Neural cell (in vitro differentiated cells): ENCODE results near the gene PRSS38. TPM values are rescaled to one million over a fixed set of nuclear protein-coding genes. Genes with fewer than 3 reads are reported as not detected.

ENCODE experiments used
- H2AFZ ChIP-seq: fragments of 200-600, 300-800 bp; sonication (generic), shearing (Covaris generic); 2 replicates; pipeline ENCODE4 v1.6.0; 2014; ENCODE audit warnings: low read depth, mild to moderate bottlenecking, antibody characterized with exemption, low read length, moderate library complexity
- H3F3A ChIP-seq: fragments of 200-600 bp; shearing (Covaris generic); 2 replicates; pipeline ENCODE4 v1.6.1; 2016; ENCODE audit warnings: mild to moderate bottlenecking, moderate library complexity, mixed read lengths, antibody characterized with exemption, low read length; ENCODE audit not compliant: insufficient read depth, poor library complexity, severe bottlenecking
- H3K27ac ChIP-seq: fragments of 200-600, 300-800 bp; sonication (generic), shearing (Covaris generic); 2 replicates; pipeline ENCODE4 v1.5.1; 2014; ENCODE audit warnings: mild to moderate bottlenecking, low read length, moderate library complexity
- H3K27me3 ChIP-seq: fragments of 300-800, 200-600 bp; sonication (generic), shearing (Covaris generic); 2 replicates; pipeline ENCODE4 v1.6.0; 2014; ENCODE audit warnings: mild to moderate bottlenecking, low read depth, low read length, moderate library complexity; ENCODE audit not compliant: insufficient read depth
- H3K36me3 ChIP-seq: fragments of 300-800, 200-600 bp; sonication (generic), shearing (Covaris generic); 2 replicates; pipeline ENCODE4 v1.5.1; 2014; ENCODE audit warnings: mild to moderate bottlenecking, antibody characterized with exemption, low read length, moderate library complexity; ENCODE audit not compliant: insufficient read depth
- H3K4me2 ChIP-seq: fragments of 300-800, 200-600 bp; sonication (generic), shearing (Covaris generic); 2 replicates; pipeline ENCODE4 v1.6.0; 2014; ENCODE audit warnings: mild to moderate bottlenecking, low read length
- H3K4me3 ChIP-seq: fragments of 300-800, 200-600 bp; sonication (generic), shearing (Covaris generic); 2 replicates; pipeline ENCODE4 v1.5.1; 2014; ENCODE audit warnings: mild to moderate bottlenecking, low read length, moderate library complexity
- H3K79me2 ChIP-seq: fragments of 200-600 bp; shearing (Covaris generic); replicated peaks from 2 replicates; pipeline ENCODE4 v1.6.0; 2014; ENCODE audit warnings: mild to moderate bottlenecking, low read length, moderate library complexity; ENCODE audit not compliant: insufficient read depth
- H3K9ac ChIP-seq: fragments of 300-800, 200-600 bp; sonication (generic), shearing (Covaris generic); 2 replicates; pipeline ENCODE4 v1.6.1; 2016; ENCODE audit warnings: mild to moderate bottlenecking, low read length, mixed read lengths
- H3K9me2 ChIP-seq: fragments of 200-600 bp; shearing (Covaris generic); 2 replicates; pipeline ENCODE4 v1.6.1; 2016; ENCODE audit warnings: mild to moderate bottlenecking, low read length, mixed read lengths; ENCODE audit not compliant: insufficient read depth
- H3K9me3 ChIP-seq: fragments of 200-600, 300-800 bp; sonication (generic), shearing (Covaris generic); 2 replicates; pipeline ENCODE4 v1.6.1; 2016; ENCODE audit warnings: mild to moderate bottlenecking, mixed run types, low read length, moderate library complexity, mixed read lengths
- H4K20me1 ChIP-seq: fragments of 200-600 bp; shearing (Covaris generic); 2 replicates; pipeline ENCODE4 v1.6.1; 2016; ENCODE audit warnings: mild to moderate bottlenecking, mixed run types; ENCODE audit not compliant: insufficient read depth
- CTCF ChIP-seq: fragments of 450-650 bp; IDR thresholded peaks from 2 replicates; pipeline ENCODE4 v1.5.1; 2014; ENCODE audit warnings: antibody characterized with exemption, mild to moderate bottlenecking, moderate library complexity; ENCODE audit not compliant: poor library complexity, severe bottlenecking
- EP300 ChIP-seq: fragments of 450-650 bp; conservative IDR thresholded peaks from 2 replicates; pipeline ENCODE4 v1.6.1; 2014; ENCODE audit warnings: antibody characterized with exemption, mild to moderate bottlenecking, moderate library complexity; ENCODE audit not compliant: poor library complexity, severe bottlenecking
- EZH2 ChIP-seq: fragments of 200-600, 300-800 bp; shearing (Covaris generic), sonication (generic); IDR thresholded peaks from 2 replicates; pipeline ENCODE4 v1.6.1; 2014; ENCODE audit warnings: antibody characterized with exemption, low read length, borderline replicate concordance, mild to moderate bottlenecking; ENCODE audit not compliant: insufficient read depth, poor library complexity, severe bottlenecking
- MXI1 ChIP-seq: fragments of 450-650 bp; conservative IDR thresholded peaks from 2 replicates; pipeline ENCODE4 v1.6.1; 2014; ENCODE audit warnings: antibody characterized with exemption, mild to moderate bottlenecking; ENCODE audit not compliant: poor library complexity, severe bottlenecking
- POLR2AphosphoS5 ChIP-seq: IDR thresholded peaks from 2 replicates; pipeline ENCODE4 v1.6.1; 2012
- RAD21 ChIP-seq: fragments of 450-650 bp; conservative IDR thresholded peaks from 2 replicates; pipeline ENCODE4 v1.6.1; 2014; ENCODE audit warnings: antibody characterized with exemption, mild to moderate bottlenecking, moderate library complexity
- REST ChIP-seq: IDR thresholded peaks from 2 replicates; pipeline ENCODE4 v1.6.1; 2012; ENCODE audit warnings: borderline replicate concordance
- SMC3 ChIP-seq: fragments of 450-650 bp; conservative IDR thresholded peaks from 2 replicates; pipeline ENCODE4 v1.6.1; 2014; ENCODE audit warnings: antibody characterized with exemption, mild to moderate bottlenecking, moderate library complexity; ENCODE audit not compliant: poor library complexity
- TAF1 ChIP-seq: IDR thresholded peaks from 2 replicates; pipeline ENCODE4 v1.6.1; 2012; ENCODE audit warnings: low read depth
- polyA plus RNA-seq: library from polyadenylated mRNA; depleted of rRNA; stranded (reverse); fragments of >200 nt; gene quantifications from 2 replicates; pipeline ENCODE4 v1.2.3, GENCODE V29; 2014

Gene PRSS38
- polyA plus RNA-seq, 1 donor from 2014 or later = not detected

GRCh38 chr1:227883641-227884301 lies 68.3 kb downstream of the PRSS38 start:
- Histone ChIP-seq H3K9me2 (no peaks in the 10 kb centered on the region), H2AFZ (no peak overlapping the region), H3K36me3 (no peaks in the 10 kb centered on the region), H3K9ac (no peak overlapping the region), H4K20me1 (no peaks in the 10 kb centered on the region), H3K79me2 (no peaks in the 10 kb centered on the region), H3K4me2 (no peak overlapping the region), H3K9me3 (no peaks in the 10 kb centered on the region), H3K27me3 (no peaks in the 10 kb centered on the region), H3K4me3 (no peak overlapping the region), H3K27ac (no peak overlapping the region), H3F3A (no peaks in the 10 kb centered on the region)
- TF ChIP-seq POLR2AphosphoS5 (no peak), CTCF (no peak), EZH2 (no peak), EP300 (no peak), REST (no peak), SMC3 (no peak), RAD21 (no peak), TAF1 (no peak), MXI1 (no peak)

DNA sequence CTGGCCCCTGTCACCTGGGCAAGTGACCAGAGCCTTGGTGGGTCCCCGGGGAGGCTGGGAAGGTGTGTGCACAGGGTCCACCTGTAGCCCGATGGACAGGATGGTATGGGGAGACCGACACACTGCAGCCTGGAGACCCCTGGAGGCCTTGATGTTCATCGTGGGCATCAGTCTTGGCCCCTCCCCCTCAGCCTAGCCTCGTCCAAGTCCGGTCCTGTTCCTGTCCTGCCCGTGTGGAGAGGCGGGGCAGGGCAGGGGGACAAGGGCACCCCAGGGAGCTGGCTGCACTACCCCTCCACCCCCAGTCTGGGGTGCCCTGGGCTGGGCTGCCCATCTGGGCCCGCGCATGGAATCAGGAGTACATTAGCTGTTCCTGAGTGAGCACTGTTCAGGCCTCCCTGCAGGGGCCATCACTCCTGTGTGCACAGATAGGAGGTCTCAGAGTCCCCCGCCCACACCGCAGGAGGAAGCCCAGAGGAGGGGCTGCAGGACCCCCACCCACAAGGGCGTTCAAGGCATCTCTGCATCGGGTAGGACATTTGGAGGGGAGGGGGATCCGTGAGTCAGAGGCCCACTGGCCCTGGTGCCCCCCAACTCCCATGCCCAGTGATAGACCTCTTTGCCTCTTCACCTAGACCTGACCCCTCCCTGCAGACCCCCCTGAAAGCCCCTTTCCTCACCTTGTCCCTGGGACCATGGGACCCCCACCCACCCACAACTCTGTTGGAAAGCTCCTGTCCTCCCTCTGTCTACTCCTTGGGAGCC lies 69.1 kb downstream of the PRSS38 start:
- Histone ChIP-seq H3K27ac (no peak overlapping the region), H3K4me2 (no peak overlapping the region), H4K20me1 (no peaks in the 10 kb centered on the region), H3K9me3 (no peaks in the 10 kb centered on the region), H3K36me3 (no peaks in the 10 kb centered on the region), H3F3A (no peaks in the 10 kb centered on the region), H3K9me2 (no peaks in the 10 kb centered on the region), H3K27me3 (no peaks in the 10 kb centered on the region), H2AFZ (no peak overlapping the region), H3K9ac (no peak overlapping the region), H3K79me2 (no peaks in the 10 kb centered on the region), H3K4me3 (no peak overlapping the region)
- TF ChIP-seq TAF1 = no peak
- TF ChIP-seq MXI1 = no peak
- no peak for TF ChIP-seq SMC3
- no peak for TF ChIP-seq CTCF
- TF ChIP-seq EP300 = no peak
- TF ChIP-seq RAD21 = no peak
- TF ChIP-seq POLR2AphosphoS5 = no peak
- TF ChIP-seq EZH2 = no peak
